Immature natural killer cell (primary cell): ENCODE measurements around the gene DDX6. TPM values are rescaled to one million over a fixed set of nuclear protein-coding genes. Genes with fewer than 3 reads are reported as not detected.
"Not testable (repeated sequence)": the region's sequence is repeated elsewhere in the genome, so short reads cannot be mapped to it uniquely, and the experiment has no call there.

Source experiments
- DNase-seq, 3 donors: peaks; one replicate each; pipeline ENCODE4 v3.0.0; 2022; ENCODE audit warnings: mixed read lengths in 1 of 3
- H3K27ac Mint-ChIP-seq, 6 donors: one replicate each; pipeline ENCODE4 v1.8.0; 2020; ENCODE audit warnings: mixed read lengths in 6 of 6, mild to moderate bottlenecking in 5 of 6, inconsistent platforms in 4 of 6, moderate library complexity in 3 of 6
- H3K27me3 Mint-ChIP-seq, 3 donors: one replicate each; pipeline ENCODE4 v1.8.0; 2020 to 2021; ENCODE audit warnings: low read depth in 3 of 3, mild to moderate bottlenecking in 3 of 3, mixed read lengths in 3 of 3, moderate library complexity in 3 of 3, inconsistent platforms in 1 of 3
- H3K36me3 Mint-ChIP-seq, 3 donors: one replicate each; pipeline ENCODE4 v1.8.0; 2020; ENCODE audit warnings: mixed read lengths in 3 of 3, inconsistent platforms in 2 of 3, mild to moderate bottlenecking in 2 of 3
- H3K4me1 Mint-ChIP-seq, 2 donors: one replicate each; pipeline ENCODE4 v1.8.0; 2020; ENCODE audit warnings: inconsistent platforms in 2 of 2, mild to moderate bottlenecking in 2 of 2, mixed read lengths in 2 of 2, moderate library complexity in 1 of 2
- H3K4me3 Mint-ChIP-seq, 5 donors: one replicate each; pipeline ENCODE4 v1.8.0; 2020; ENCODE audit warnings: mild to moderate bottlenecking in 5 of 5, mixed read lengths in 5 of 5, inconsistent platforms in 3 of 5, moderate library complexity in 3 of 5
- H3K9me3 Mint-ChIP-seq, 6 donors: one replicate each; pipeline ENCODE4 v1.8.0; 2020; ENCODE audit warnings: mild to moderate bottlenecking in 6 of 6, mixed read lengths in 6 of 6, inconsistent platforms in 4 of 6, moderate library complexity in 3 of 6
- polyA plus RNA-seq, 3 donors: library from polyadenylated mRNA; unstranded; fragments of 300-500 nt; fragmentation: Illumina TruSeq; gene quantifications; one replicate each; pipeline ENCODE4 v1.2.3, GENCODE V29; 2021

The DDX6 gene, protein sequence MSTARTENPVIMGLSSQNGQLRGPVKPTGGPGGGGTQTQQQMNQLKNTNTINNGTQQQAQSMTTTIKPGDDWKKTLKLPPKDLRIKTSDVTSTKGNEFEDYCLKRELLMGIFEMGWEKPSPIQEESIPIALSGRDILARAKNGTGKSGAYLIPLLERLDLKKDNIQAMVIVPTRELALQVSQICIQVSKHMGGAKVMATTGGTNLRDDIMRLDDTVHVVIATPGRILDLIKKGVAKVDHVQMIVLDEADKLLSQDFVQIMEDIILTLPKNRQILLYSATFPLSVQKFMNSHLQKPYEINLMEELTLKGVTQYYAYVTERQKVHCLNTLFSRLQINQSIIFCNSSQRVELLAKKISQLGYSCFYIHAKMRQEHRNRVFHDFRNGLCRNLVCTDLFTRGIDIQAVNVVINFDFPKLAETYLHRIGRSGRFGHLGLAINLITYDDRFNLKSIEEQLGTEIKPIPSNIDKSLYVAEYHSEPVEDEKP
- polyA plus RNA-seq, result 100 to 1,000 TPM in 1 of 3 donors, 10 to 100 TPM in 2; 61.4 to 124 (median 90.2) TPM

DNA sequence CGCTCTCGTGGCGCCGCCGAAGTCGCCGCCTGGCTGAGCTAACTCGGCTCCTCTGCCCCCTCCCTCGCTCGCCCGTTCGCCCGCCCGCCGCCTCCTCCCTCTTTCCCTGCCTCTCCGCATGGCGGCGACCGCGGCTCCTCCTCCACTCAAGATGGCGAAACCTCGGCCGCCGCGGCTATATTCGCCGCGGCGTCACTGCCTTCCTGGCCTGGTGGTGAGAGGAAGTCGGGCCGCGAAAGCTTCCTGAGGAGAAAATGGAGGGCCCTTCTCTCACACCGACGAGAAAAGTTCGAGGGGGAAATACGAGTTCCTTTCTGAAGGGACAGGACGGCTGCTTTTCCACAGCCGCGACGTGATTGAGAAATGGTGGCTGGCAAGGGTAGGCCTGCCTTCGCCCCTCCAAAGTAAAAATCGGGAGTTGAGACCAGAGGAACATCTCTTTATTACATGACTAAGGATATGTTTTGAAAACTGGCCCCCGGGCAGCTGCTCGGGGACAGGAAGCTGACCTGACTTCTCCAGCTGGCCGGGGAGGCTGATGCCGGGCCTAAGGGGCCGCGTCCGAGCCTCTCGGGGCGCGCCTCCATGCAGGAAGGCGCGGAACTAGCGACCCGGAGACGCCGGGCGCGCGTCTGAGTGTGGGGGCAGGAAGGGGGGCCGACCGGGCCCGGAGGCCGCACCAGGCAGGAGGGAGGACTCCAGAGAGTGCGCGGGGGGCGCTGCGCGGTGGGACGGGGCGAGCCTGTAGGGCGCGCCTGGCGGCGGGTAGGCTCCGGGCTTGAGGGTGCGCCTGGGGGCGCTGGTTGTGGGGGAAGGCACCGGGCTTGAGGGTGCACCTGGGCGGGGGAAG, at the start of gene DDX6:
DDX6 (minus strand) TSS at position 54 of the 850 bp plus-strand sequence. CDS start 4,913 bp downstream, outside the sequence.
- peak; percentile 89 to 91 (median 89) for DNase-seq
- peak within 1 kb of the TSS; percentile 97 to 100 (median 98) for H3K27ac Mint-ChIP-seq
- H3K36me3 Mint-ChIP-seq, result no peaks in the 10 kb centered on the region
- no peaks in the 10 kb centered on the region for H3K9me3 Mint-ChIP-seq
- H3K4me3 Mint-ChIP-seq, result peak within 1 kb of the TSS; percentile 96 to 99 (median 98)
- H3K4me1 Mint-ChIP-seq, result peaks cover 45 to 47% of the 10 kb centered on the region in 2 donors
- H3K27me3 Mint-ChIP-seq, result peaks cover 3 to 32% (median 29%) of the 10 kb centered on the region in 3 donors

DNA sequence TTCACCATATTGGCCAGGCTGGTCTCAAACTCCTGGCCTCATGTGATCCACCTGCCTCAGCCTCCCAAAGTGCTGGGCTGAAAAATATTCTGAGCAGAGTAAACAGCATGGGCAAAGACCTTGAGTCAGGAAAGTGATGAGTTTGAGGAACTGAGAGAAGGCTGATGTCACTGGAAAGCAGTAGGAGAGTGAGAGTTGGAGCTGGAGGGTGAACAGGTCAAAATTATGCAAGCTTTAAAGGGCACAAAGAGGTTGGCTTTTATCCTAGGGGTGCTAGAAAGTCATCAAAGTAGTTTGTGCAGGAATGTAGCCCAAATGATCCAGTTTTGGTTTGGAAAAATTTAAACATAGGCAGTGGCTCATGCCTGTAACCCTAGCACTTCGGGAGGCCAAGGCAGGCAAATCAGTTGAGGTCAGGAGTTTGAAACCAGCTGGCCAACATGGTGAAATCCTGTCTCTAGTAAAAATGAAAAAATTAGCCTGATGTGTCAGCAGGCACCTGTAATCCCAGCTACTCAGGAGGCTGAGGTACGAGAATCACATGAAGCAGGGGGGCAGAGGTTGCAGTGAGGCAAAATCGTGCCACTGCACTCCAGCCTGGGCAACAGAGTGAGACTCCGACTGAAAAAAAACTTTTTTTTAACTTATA, 48.1 kb upstream of the DDX6 start:
- Mint-ChIP-seq H3K27me3 (peaks cover 0 to 2% (median 2%) of the 10 kb centered on the region in 3 donors), H3K4me3 (no peak overlapping the region), H3K36me3 (peaks cover 0 to 3% (median 0%) of the 10 kb centered on the region in 3 donors), H3K4me1 (peaks cover 13 to 16% of the 10 kb centered on the region in 2 donors), H3K9me3 (no peaks in the 10 kb centered on the region), H3K27ac (peak overlapping the region in 1 of 6 donors; percentile 10)
- DNase-seq, result no peak

DNA sequence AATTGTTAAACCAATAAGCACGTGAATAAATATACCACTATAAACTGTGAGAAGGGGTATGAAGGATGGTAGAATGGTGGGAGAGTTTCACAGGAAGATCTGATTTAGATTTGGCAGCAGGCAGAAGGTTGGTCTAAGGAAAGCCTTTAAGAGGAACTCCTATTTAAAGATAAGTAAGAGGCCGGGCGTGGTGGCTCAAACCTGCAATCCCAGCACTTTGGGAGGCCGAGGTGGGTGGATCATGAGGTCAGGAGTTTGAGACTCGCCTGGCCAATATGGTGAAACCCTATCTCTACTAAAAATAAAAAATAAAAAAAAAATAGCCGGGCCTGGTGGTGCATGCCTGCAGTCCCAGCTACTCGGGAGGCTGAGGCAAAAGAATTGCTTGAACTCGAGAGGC, 46.9 kb upstream of the DDX6 start:
- H3K4me3 Mint-ChIP-seq, result no peak overlapping the region
- H3K27ac Mint-ChIP-seq, result peak overlapping the region in 1 of 6 donors; percentile 51
- H3K4me1 Mint-ChIP-seq, result peaks cover 9 to 13% of the 10 kb centered on the region in 2 donors
- peaks cover 0 to 2% (median 2%) of the 10 kb centered on the region in 3 donors for H3K27me3 Mint-ChIP-seq
- no peaks in the 10 kb centered on the region for H3K9me3 Mint-ChIP-seq
- DNase-seq, result no peak
- peaks cover 0 to 3% (median 0%) of the 10 kb centered on the region in 3 donors for H3K36me3 Mint-ChIP-seq

DNA sequence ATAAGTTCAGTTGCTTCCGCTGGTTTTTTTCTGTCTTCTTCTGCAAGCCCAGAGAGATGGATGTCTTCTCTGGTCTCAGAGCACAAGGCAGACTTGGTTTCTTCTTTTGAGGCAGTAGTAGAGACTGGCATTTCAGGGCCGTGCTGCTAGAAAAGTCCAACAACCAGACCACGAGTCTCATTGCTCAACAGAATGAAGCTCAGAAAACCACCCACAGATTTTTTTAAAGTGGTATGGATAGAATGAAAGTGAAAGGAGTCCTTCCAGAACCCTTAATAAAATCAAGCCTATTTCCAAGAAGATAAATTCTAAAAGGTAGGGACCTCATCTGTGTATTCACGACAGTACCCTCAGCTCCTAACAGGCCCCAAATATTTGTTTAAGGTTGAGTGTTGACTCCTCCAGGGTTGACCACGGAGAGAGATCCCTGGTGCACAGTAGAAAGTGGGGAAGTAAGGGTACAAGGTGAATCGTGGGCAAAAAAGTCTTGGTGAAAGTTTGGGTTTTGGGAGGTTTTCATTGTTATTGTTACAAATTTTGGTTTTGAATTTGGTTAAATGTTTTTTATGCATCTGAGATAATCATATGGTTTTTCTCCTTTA, 43.6 kb upstream of the DDX6 start:
- Mint-ChIP-seq H3K4me3 (peak overlapping the region in 3 of 5 donors; percentile 22 to 30 (median 26)), H3K27ac (peak overlapping the region; percentile 42 to 90 (median 58))

DNA sequence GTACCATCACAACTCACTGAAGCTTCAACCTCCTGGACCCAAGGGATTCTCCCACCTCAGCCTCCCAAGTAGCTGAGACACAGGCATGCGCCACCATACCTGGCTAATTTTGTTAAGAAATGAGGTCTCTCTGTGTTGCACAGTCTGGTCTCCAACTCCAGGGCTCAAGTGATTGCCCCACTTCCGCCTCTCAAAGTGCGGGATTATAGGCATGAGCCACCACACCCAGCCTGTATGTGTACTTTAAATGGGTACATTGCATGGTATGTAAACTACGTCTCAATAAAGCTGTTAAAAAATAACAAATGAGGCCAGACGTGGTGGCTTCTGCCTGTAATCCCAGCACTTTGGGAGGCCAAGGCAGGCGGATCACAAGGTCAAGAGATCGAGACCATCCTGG, 36.2 kb upstream of the DDX6 start:
- no peak overlapping the region for H3K27ac Mint-ChIP-seq
- no peaks in the 10 kb centered on the region for H3K9me3 Mint-ChIP-seq
- peaks cover 0 to 4% (median 0%) of the 10 kb centered on the region in 3 donors for H3K27me3 Mint-ChIP-seq
- H3K4me1 Mint-ChIP-seq, result no peaks in the 10 kb centered on the region
- peaks cover 0 to 4% (median 0%) of the 10 kb centered on the region in 3 donors for H3K36me3 Mint-ChIP-seq
- H3K4me3 Mint-ChIP-seq, result no peak overlapping the region
- DNase-seq, result no peak

More for the DNA sequence above, 43.6 kb upstream of the DDX6 start:
- Mint-ChIP-seq H3K27me3 (peaks cover 0 to 2% (median 2%) of the 10 kb centered on the region in 3 donors), H3K36me3 (peaks cover 0 to 7% (median 0%) of the 10 kb centered on the region in 3 donors), H3K4me1 (peaks cover 6 to 13% of the 10 kb centered on the region in 2 donors), H3K9me3 (no peaks in the 10 kb centered on the region)
- peak; percentile 9 to 25 (median 24) for DNase-seq

DNA sequence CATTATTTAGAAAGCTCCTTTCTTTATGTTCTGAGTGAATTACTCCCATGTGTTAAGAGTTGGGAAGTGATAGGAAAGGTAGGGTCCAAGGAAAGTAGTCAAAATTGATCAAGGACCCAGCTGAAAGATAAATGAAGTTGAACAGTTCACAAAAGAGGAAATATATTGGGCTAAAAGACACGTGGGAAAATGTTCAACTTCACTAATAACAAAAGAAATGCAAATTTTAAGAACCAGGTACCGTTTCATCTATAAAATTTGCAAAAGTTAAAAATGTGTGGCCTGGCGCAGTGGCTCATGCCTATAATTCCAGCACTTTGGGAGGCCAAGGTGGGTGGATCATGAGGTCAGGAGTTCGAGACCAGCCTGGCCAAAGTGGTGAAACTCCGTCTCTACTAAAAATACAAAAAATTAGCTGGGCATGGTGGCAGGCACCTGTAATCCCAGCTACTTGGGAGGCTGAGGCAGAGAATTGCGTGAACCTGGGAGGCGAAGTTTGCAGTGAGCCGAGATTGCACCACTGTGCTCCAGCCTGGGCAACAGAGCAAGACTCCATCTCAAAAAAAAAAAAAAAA, 32.1 kb upstream of the DDX6 start:
- not testable (repeated sequence) for DNase-seq, H3K4me3 Mint-ChIP-seq, H3K36me3 Mint-ChIP-seq, H3K27me3 Mint-ChIP-seq, H3K27ac Mint-ChIP-seq, H3K4me1 Mint-ChIP-seq, H3K9me3 Mint-ChIP-seq

DNA sequence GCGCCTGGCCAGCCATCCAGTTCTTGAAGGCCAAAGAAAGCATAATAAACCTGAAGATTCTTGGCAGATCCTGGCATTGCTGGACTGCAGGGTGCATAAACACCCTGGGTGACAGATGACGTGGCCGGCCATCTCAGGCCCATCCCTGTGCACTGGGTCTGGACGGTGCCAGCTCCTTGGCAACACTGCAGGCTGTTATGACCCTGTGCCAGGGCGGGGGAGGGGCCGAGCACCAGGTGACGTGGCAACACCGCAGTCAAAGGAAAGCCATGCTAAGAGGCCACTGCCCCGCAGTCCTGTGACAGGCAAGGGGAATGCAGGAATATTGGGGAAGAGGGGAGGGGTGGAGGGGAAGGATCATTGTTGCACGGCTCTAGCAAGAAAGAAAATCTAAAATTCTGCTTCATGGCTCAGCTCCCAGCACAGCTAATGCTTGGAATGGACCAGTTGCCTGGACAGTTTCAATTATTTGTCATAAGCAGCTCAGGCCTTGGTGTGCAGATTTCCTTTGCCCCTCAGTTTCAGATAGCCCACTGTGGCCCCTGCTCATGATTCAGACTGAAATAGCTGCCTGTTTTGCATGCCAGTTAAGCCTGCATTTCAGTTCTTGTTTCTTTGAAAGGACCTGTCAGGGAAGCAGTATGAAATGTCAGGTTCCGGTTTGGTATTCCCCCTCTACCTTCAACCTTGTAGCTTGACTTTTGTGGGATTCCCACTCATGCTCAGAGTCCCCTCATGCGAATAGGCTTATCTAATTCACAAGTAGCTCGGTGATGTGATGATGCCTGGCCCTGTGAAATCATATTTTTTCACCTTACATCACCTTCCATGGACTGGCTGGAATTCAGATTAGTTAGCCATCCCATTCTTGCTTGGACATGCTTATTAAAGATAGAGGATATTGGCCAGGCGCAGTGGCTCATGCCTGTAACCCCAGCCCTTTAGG, 29.7 kb upstream of the DDX6 start:
- no peak for DNase-seq

DNA sequence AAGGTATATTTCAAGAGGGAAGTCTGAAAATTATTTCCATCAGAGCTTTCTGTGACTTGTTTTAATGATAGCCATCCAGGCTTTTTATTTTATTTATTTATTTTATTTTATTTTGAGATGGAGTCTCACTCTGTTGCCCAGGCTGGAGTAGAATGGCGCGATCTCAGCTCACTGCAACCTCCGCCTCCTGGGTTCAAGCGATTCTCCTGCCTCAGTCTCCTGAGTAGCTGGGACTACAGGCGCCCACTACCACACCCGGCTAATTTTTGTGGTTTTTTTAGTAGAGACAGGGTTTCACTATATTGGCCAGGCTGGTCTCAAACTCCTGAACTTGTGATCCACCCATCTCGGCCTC, 29.0 kb upstream of the DDX6 start:
- not testable (repeated sequence) for H3K27ac Mint-ChIP-seq, H3K27me3 Mint-ChIP-seq, DNase-seq, H3K9me3 Mint-ChIP-seq, H3K36me3 Mint-ChIP-seq, H3K4me3 Mint-ChIP-seq, H3K4me1 Mint-ChIP-seq

More for the DNA sequence above, 29.7 kb upstream of the DDX6 start:
- H3K4me3 Mint-ChIP-seq, result no peak overlapping the region
- H3K36me3 Mint-ChIP-seq, result no peaks in the 10 kb centered on the region
- no peaks in the 10 kb centered on the region for H3K9me3 Mint-ChIP-seq
- peaks cover 0 to 6% (median 0%) of the 10 kb centered on the region in 3 donors for H3K27me3 Mint-ChIP-seq
- no peaks in the 10 kb centered on the region for H3K4me1 Mint-ChIP-seq
- H3K27ac Mint-ChIP-seq, result no peak overlapping the region

DNA sequence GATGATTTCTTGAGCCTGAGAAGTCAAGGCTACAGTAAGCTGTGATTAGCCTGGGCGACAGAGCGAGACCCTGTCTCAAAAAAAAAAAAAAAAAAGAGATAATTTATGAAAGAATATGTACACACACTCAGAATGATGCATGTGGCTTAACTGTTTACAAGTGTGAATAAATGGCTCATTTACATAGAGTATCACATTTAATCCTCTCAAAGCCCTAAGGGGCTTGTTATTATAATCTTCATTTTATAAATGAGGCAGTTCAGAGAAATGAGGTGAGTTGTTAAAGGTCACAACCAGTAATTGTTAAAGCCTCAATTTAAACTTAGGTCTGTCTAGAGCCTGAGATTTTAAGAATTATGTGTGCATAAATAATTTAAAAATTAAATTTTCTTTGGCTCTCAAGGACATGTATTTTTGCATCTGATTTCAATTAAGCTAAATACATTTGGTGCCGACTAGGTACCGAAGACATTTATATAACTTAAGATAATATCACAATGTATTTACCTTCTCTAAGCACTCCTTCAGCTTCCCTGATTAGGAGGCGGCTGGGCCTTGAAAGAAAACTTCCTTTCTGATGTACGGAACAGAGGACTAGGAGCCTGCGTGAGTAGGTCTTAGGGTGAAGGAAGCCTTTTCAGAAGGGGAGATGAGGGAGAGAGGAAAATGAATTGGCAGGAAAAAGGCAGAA, 28.5 kb upstream of the DDX6 start:
- Mint-ChIP-seq H3K4me1 (no peaks in the 10 kb centered on the region), H3K4me3 (no peak overlapping the region), H3K9me3 (no peaks in the 10 kb centered on the region), H3K36me3 (no peaks in the 10 kb centered on the region), H3K27me3 (peaks cover 0 to 4% (median 0%) of the 10 kb centered on the region in 3 donors), H3K27ac (no peak overlapping the region)
- DNase-seq, result no peak

DNA sequence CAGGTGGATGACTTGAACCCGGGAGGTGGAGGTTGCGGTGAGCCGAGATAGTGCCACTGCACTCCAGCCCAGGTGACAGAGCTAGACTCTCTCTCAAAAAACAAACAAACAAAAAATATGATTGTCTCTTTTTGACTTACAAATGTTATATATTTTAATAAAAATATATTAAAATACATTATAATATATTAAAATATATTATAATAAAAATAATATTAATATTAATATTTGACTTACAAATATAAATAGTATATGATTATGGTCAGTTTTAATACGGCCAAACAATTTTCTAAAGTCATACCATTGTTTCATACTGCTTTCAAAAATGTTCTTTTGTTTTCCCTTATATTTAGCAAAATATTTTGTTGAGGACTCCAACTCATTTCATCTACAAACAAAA, 27.2 kb upstream of the DDX6 start:
- DNase-seq, result no peak
- Mint-ChIP-seq H3K36me3 (no peaks in the 10 kb centered on the region), H3K9me3 (no peaks in the 10 kb centered on the region), H3K27ac (no peak overlapping the region), H3K4me1 (no peaks in the 10 kb centered on the region), H3K4me3 (no peak overlapping the region), H3K27me3 (peaks cover 0 to 4% (median 0%) of the 10 kb centered on the region in 3 donors)

DNA sequence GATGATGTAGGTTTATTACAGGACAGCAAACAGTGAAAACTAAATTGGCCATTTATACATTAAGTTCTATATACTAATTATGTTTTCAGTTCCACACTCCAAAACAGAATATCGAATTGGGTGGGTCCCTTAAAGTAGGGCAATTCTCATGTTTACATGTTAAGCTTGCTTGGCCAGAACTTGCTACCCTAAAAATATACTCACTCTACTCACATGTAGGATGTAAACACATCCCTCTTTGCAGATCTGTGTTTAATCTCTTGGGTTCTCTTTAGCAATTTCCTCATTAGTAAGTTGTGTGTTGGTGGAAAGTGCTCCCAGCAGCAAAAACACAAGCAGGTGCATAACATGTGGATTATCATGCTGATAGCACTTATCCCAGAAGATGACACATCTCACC, 22.6 kb upstream of the DDX6 start:
- no peak for DNase-seq
- H3K36me3 Mint-ChIP-seq, result no peaks in the 10 kb centered on the region
- no peaks in the 10 kb centered on the region for H3K4me1 Mint-ChIP-seq
- peaks cover 0 to 2% (median 0%) of the 10 kb centered on the region in 3 donors for H3K27me3 Mint-ChIP-seq
- no peak overlapping the region for H3K27ac Mint-ChIP-seq
- no peak overlapping the region for H3K4me3 Mint-ChIP-seq
- H3K9me3 Mint-ChIP-seq, result no peaks in the 10 kb centered on the region

DNA sequence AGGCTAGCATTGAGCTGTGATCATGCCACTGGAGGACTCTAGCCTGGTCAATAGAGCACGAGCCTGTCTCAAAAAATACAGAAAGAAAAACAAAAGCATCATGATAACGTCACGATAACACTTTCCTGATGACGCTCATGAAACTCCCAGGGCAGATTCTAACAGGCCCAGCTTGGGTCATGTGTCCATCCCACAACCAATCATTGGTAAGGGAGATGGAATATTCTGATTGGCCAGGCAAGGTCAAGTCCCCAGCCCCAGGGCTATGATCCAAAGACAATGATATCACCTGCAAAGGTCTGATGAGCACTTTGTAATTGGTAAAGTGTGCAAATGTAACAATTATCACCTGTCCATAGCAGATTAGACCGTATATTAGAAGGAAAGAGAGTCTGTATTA, 21.5 kb upstream of the DDX6 start:
- H3K4me1 Mint-ChIP-seq, result no peaks in the 10 kb centered on the region

More for the DNA sequence above, 21.5 kb upstream of the DDX6 start:
- Mint-ChIP-seq H3K9me3 (no peaks in the 10 kb centered on the region), H3K27ac (no peak overlapping the region), H3K36me3 (no peaks in the 10 kb centered on the region), H3K27me3 (peaks cover 0 to 2% (median 0%) of the 10 kb centered on the region in 3 donors), H3K4me3 (no peak overlapping the region)
- no peak for DNase-seq
